Right cardiac atrium (tissue), 5 donors: ENCODE results near the gene EIF4ENIF1. TPM values are rescaled to one million over a fixed set of nuclear protein-coding genes. Genes with fewer than 3 reads are reported as not detected.
"Not testable (repeated sequence)": the region's sequence is repeated elsewhere in the genome, so short reads cannot be mapped to it uniquely, and the experiment has no call there.

Source experiments
- ATAC-seq, 2 donors: fragments of 200-7000 bp; cut with Tn5 transposase; one replicate each; pipeline versions ENCODE4 v1.8.0 to v1.9.1; 2020; ENCODE audit warnings: moderate library complexity in 2 of 2, mild to moderate bottlenecking in 1 of 2
- DNase-seq, 3 donors: peaks; one replicate each; pipeline ENCODE4 v3.0.0-alpha.2; 2020
- H3K27ac ChIP-seq: one replicate; pipeline ENCODE4 v1.5.1; 2013; ENCODE audit warnings: mild to moderate bottlenecking, low read length, control low read depth, moderate library complexity
- H3K27me3 ChIP-seq: one replicate; pipeline ENCODE4 v1.6.1; 2013; ENCODE audit not compliant: control insufficient read depth, insufficient read depth
- H3K4me1 ChIP-seq: one replicate; pipeline ENCODE4 v1.6.1; 2013; ENCODE audit warnings: low read length; ENCODE audit not compliant: control insufficient read depth, insufficient read depth
- H3K4me3 ChIP-seq: one replicate; pipeline ENCODE4 v1.5.1; 2013; ENCODE audit warnings: low read length, control low read depth
- H3K9me3 ChIP-seq: one replicate; pipeline ENCODE4 v1.6.1; 2013; ENCODE audit warnings: low read length; ENCODE audit not compliant: control insufficient read depth
- WGBS: extraction: QIAGEN DNeasy Blood & Tissue Kit; methylation state at CpG from one replicate; pipeline ENCODE4 v1.1.7; 2013; 5-methylcytosine and 5-hydroxymethylcytosine counted together
- intact Hi-C, 4 donors: fragments of 100-400 bp; cut with DNase I; formaldehyde crosslinking; loops; one replicate each; pipeline versions ENCODE4 v1.11.0 to v1.14.0; 2022 to 2023
- polyA plus RNA-seq: library from polyadenylated mRNA; stranded (reverse); fragments of 200-250 nt; gene quantifications from one replicate; pipeline ENCODE4 v1.2.3, GENCODE V29; 2013
- total RNA-seq, 4 donors: library from RNA; stranded (reverse); fragmentation: NEBNext Ultra II Directional; extraction: Animal tissue kit (Norgen Biotek cat#: 25700); gene quantifications; one replicate each; pipeline ENCODE4 v1.2.1, GENCODE V29; 2021
- donor health status: healthy with polysubstance abuse.
- donor health status: DM: no; HTN: yes; CAD: no.
- donor health status: DM: no; HTN: no; CAD: no.
- donor health status: DM: no; HTN: yes; CAD: no; lungs with severe emphysema.
- donor health status: DM: yes; HTN: yes; CAD: no.

The EIF4ENIF1 gene
- total and polyA plus RNA-seq, 5 donors: 10.0 to 37.9 (median 25.7) TPM

GRCh38 chr22:31441652-31442051 is 48.0 kb downstream of the EIF4ENIF1 start:
- Histone ChIP-seq H3K4me1 (no peaks in the 10 kb centered on the region), H3K9me3 (no peaks in the 10 kb centered on the region), H3K27me3 (no peaks in the 10 kb centered on the region), H3K4me3 (no peak overlapping the region), H3K27ac (no peak overlapping the region)
- 88% methylated on average over 5 of the region's 5 CpGs for WGBS
- intact Hi-C loops: no loop called here
- ATAC-seq: no peak
- no peak for DNase-seq

- Histone ChIP-seq H3K4me3 (no peak overlapping the region), H3K27me3 (no peaks in the 10 kb centered on the region), H3K27ac (no peak overlapping the region), H3K4me1 (no peaks in the 10 kb centered on the region), H3K9me3 (no peaks in the 10 kb centered on the region)
- ATAC-seq (no peak), DNase-seq (no peak)
- intact Hi-C loops: no loop called here
- WGBS: 94% methylated on average over 7 of the region's 7 CpGs
These were observed 49.0 kb downstream of the EIF4ENIF1 start for GRCh38 chr22:31440681-31441080.

DNA sequence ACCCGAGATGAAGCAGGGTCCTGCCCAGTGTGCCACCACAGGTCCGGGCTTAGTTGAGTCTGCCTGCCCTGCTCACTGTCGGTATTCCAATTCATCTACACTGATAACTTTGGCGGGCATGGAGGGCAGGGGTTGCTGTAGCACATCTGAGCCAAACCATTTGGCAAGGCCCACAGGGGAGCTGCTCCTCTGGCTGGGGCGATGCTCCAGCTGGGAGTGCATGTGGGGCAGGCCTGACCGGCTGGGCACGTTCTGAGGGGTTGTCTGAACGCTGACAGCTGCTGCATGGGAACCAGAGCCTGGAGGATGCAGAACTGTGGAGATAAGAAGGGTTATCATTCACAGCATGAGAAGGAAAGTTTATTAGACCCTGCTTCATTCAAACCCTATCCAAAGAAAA is 49.8 kb downstream of the EIF4ENIF1 start:
- no peak overlapping the region for H3K4me3 ChIP-seq
- no peaks in the 10 kb centered on the region for H3K9me3 ChIP-seq
- no peaks in the 10 kb centered on the region for H3K4me1 ChIP-seq
- no peaks in the 10 kb centered on the region for H3K27me3 ChIP-seq
- intact Hi-C loops: no loop called here
- no peak overlapping the region for H3K27ac ChIP-seq
- 37% methylated on average over 8 of the region's 8 CpGs for WGBS
- peak; percentile 39 to 80 (median 78) for DNase-seq
- peak; percentile 47 to 71 for ATAC-seq

- Histone ChIP-seq H3K27me3 (no peaks in the 10 kb centered on the region), H3K27ac (no peak overlapping the region), H3K4me3 (no peak overlapping the region), H3K9me3 (no peaks in the 10 kb centered on the region), H3K4me1 (no peaks in the 10 kb centered on the region)
- ATAC-seq (peak; percentile 21 to 53), DNase-seq (no peak)
- intact Hi-C loops: no loop called here
- 70% methylated on average over 3 of the region's 3 CpGs for WGBS
These were observed 53.5 kb downstream of the EIF4ENIF1 start for GRCh38 chr22:31436132-31436531.

- Histone ChIP-seq H3K27me3 (no peaks in the 10 kb centered on the region), H3K4me1 (no peaks in the 10 kb centered on the region), H3K27ac (no peak overlapping the region), H3K4me3 (no peak overlapping the region), H3K9me3 (no peaks in the 10 kb centered on the region)
- WGBS: 93% methylated on average over 5 of the region's 5 CpGs
- ATAC-seq (no peak), DNase-seq (no peak)
- intact Hi-C loops: no loop called here
These were observed 57.7 kb downstream of the EIF4ENIF1 start for GRCh38 chr22:31431950-31432349.

DNA sequence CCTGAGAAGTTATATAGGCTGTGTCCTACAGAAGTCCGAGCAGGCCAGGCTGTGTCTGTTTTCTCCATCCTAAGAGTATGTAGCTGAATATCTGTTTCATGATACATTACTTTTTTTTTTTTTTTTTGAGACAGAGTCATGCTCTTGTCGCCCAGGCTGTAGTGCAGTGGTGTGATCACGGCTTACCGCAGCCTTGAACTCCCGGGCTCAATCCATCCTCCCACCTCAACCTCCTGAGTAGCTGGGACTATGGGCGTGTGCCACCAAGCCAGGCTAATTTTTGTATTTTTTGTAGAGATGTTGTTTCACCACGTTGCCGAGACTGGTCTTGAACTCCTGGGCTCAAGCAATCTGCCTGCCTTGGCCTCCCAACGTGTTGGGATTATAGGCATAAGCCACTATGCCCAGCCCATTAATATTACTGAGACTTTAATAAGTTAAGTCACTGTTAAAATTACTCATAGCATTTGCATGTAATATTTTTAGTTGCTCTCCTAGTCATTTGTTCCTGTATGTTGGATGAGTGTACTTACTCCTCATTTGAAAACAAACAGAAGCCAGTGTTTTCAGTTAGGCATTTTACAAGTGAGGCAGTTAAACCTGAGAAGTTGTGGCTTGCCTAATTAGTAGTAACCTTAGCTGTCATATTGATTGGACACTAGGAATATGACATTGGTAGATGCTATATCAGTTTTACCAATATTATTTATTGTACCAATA is 64.2 kb downstream of the EIF4ENIF1 start:
- Histone ChIP-seq H3K4me3 (no peak overlapping the region), H3K27me3 (no peaks in the 10 kb centered on the region), H3K4me1 (no peaks in the 10 kb centered on the region), H3K27ac (no peak overlapping the region), H3K9me3 (no peaks in the 10 kb centered on the region)
- no peak for ATAC-seq
- 94% methylated on average over 9 of the region's 9 CpGs for WGBS
- intact Hi-C loops: no loop called here
- no peak for DNase-seq

- DNase-seq, H3K9me3 ChIP-seq, H3K27me3 ChIP-seq, H3K4me1 ChIP-seq, H3K4me3 ChIP-seq, intact Hi-C loops, ATAC-seq, H3K27ac ChIP-seq: not testable (repeated sequence)
- 77% methylated on average over 2 of the region's 2 CpGs for WGBS
These were observed 87.3 kb downstream of the EIF4ENIF1 start for GRCh38 chr22:31402350-31402749.

DNA sequence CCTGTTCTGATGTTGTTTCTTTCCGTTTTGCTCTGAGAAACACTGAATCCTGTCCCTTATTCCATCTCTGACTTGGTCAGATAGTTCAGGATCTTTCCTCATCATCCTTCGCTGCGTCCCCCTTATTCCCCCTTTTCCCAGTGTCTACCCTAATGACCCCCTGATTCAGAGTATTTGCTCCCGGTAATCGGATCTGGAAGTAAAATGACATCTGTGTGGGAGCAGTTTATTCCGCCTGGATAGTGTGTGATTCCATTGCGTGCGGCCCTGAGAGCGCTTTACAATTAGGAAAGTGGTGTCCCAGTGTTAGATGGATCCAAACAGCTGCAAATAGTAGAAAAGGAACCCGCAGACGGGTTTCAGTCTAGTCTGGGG is 89.6 kb downstream of the EIF4ENIF1 start:
- DNase-seq: no peak
- H3K4me1 ChIP-seq: no peaks in the 10 kb centered on the region
- ATAC-seq: peak in 1 of 2 donors; percentile 1
- H3K27me3 ChIP-seq: no peaks in the 10 kb centered on the region
- intact Hi-C loops: no loop called here
- H3K9me3 ChIP-seq: no peaks in the 10 kb centered on the region
- H3K4me3 ChIP-seq: peak overlapping the region; percentile 80
- WGBS: 1% methylated on average over 11 of the region's 11 CpGs
- peak overlapping the region; percentile 75 for H3K27ac ChIP-seq

GRCh38 chr22:31399211-31400022 is 90.2 kb downstream of the EIF4ENIF1 start, which contains the start of gene DRG1:
TSS of gene DRG1 (plus strand) at chr22:31399604. CDS start at chr22:31399684, 80 bp downstream.
- no peaks in the 10 kb centered on the region for H3K27me3 ChIP-seq
- H3K4me1 ChIP-seq: no peaks in the 10 kb centered on the region
- under 1% methylated on average over 72 of the region's 72 CpGs for WGBS
- intact Hi-C loops: loop anchor here in 3 of 4 donors (1.0 to 5.0 kb wide), 2 partner anchors 52 kb away; partner anchors contain the start of gene PATZ1 (in 2 of the 3)
- peak within 1 kb of the TSS; percentile 80 for H3K4me3 ChIP-seq
- H3K9me3 ChIP-seq: no peaks in the 10 kb centered on the region
- peak within 1 kb of the TSS; percentile 76 for H3K27ac ChIP-seq
- ATAC-seq (peak; percentile 100), DNase-seq (peak; percentile 98 to 100 (median 99))

GRCh38 chr22:31398231-31398630 is 91.4 kb downstream of the EIF4ENIF1 start:
- Histone ChIP-seq H3K27ac (no peak overlapping the region), H3K4me3 (no peak overlapping the region), H3K4me1 (no peaks in the 10 kb centered on the region), H3K9me3 (no peaks in the 10 kb centered on the region), H3K27me3 (no peaks in the 10 kb centered on the region)
- ATAC-seq (no peak), DNase-seq (no peak)
- intact Hi-C loops: loop anchor here in 2 of 4 donors (5.0 kb wide), 1 partner anchor 51 kb away; the partner anchor contains the start of gene PATZ1 (in 2 of the 2)
- 70% methylated on average over 5 of the region's 5 CpGs for WGBS

DNA sequence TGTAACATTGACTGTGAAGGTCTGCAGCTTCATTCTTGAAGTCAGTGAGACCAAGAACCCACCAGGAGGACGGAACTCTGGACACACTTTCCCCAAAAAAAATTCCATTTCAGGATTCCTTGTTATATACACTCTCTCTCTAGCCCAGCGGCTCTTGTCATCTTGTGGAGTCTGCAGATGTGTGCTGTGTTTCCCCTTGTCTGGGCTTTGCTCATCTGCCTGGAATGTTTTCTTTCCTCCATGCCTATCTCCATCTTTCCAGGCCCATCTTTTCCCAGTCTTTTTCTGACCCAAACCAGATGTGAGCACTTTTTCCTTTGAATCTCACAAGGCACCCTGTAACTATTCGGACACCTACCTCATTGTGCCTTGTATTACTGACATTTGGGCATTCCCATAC is 95.3 kb downstream of the EIF4ENIF1 start:
- ATAC-seq: no peak
- H3K4me3 ChIP-seq: no peak overlapping the region
- DNase-seq: no peak
- no peaks in the 10 kb centered on the region for H3K9me3 ChIP-seq
- no peak overlapping the region for H3K27ac ChIP-seq
- 67% methylated on average over 3 of the region's 3 CpGs for WGBS
- H3K4me1 ChIP-seq: no peaks in the 10 kb centered on the region
- intact Hi-C loops: no loop called here
- no peaks in the 10 kb centered on the region for H3K27me3 ChIP-seq
